ENCODE measurements around the gene FOXR2.

Gene FOXR2

DNA sequence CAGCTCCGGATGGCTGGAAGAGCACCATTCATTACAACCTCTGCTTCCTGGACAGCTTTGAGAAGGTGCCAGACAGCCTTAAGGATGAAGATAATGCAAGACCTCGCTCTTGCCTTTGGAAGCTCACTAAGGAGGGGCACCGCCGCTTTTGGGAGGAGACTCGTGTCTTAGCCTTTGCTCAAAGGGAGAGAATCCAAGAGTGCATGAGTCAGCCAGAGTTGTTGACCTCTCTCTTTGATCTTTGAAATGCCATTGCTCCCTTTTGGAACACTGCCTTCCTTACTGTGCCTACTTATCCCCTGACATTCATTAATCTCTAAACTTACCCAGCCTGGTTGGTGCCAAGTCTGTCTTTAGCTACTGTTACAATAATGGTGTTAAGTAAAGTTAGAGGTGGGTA lies 1.2 kb downstream of the FOXR2 start:
- TF ChIP-seq, protein P1, sequence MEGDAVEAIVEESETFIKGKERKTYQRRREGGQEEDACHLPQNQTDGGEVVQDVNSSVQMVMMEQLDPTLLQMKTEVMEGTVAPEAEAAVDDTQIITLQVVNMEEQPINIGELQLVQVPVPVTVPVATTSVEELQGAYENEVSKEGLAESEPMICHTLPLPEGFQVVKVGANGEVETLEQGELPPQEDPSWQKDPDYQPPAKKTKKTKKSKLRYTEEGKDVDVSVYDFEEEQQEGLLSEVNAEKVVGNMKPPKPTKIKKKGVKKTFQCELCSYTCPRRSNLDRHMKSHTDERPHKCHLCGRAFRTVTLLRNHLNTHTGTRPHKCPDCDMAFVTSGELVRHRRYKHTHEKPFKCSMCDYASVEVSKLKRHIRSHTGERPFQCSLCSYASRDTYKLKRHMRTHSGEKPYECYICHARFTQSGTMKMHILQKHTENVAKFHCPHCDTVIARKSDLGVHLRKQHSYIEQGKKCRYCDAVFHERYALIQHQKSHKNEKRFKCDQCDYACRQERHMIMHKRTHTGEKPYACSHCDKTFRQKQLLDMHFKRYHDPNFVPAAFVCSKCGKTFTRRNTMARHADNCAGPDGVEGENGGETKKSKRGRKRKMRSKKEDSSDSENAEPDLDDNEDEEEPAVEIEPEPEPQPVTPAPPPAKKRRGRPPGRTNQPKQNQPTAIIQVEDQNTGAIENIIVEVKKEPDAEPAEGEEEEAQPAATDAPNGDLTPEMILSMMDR (IDR thresholded peaks at IDR 0.05; ENCODE audit: low read depth, low read length) = no peak
- no peak for DNase-seq (ENCODE audit: extremely low read depth, low read depth)

DNA sequence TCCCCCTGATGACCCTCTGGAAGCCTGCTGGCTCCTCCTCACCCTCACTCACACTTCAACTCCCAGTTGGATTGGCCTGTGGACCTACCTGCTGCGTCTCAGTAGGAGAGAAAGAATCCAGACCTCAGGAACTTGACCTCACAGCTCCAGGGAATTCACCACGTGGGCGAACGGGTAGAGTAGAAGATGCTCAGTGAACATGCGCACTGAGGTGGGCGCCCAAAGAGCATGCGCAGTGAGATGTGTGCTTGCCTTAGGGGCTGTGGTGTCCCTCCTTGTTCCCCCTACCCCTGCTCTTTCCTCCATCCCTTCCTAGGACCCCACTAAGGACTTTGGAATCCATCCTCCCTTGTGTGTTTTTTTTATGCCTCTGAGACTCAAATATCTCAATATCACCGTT lies 12.9 kb downstream of the FOXR2 start:
- no peak for DNase-seq (ENCODE audit: extremely low read depth, low read depth)
- TF ChIP-seq, protein P1 (IDR thresholded peaks at IDR 0.05; ENCODE audit: low read depth, low read length) = no peak

DNA sequence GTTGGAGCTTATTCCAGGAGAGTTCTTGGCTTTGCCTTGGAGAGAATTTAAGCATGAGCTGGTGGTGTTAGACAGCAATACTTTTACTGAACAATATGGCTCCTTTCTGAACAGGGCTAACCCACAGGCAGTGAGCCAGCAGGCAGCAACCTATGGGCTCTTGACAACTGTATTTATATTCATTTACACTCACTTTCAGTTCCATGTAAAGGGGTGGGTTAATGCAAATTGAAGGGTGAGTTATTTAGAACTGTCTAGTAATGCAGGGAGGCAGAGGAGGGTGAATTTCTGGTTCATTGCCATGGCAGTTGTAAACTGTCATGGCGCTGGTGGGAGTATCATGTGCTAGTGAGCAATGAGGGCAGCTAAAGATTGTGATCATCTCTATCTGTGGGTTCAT lies 15.7 kb downstream of the FOXR2 start:
- no peak for DNase-seq (ENCODE audit: extremely low read depth, low read depth)
- TF ChIP-seq, protein P1 (IDR thresholded peaks at IDR 0.05; ENCODE audit: low read depth, low read length) = no peak

DNA sequence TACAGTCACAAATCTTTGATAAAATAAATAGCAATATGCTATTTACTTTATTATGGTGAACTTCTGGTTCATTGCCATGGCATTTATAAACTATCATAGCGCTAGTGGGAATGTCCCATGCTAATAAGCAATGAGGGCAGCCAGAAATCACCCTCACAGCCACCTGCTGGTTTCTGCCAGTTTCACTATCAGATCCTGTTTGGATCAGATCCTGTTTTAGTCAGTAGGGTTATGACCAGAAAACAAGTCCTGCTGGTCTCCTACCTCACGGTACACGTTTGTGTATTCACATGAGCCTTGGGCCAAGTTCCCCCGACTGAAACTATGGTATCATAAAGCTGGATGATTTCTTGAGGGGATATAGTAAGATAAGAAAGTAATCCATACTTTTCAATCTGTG lies 17.7 kb downstream of the FOXR2 start:
- TF ChIP-seq, protein P1 (IDR thresholded peaks at IDR 0.05; ENCODE audit: low read depth, low read length) = no peak
- DNase-seq (ENCODE audit: extremely low read depth, low read depth) = no peak

DNA sequence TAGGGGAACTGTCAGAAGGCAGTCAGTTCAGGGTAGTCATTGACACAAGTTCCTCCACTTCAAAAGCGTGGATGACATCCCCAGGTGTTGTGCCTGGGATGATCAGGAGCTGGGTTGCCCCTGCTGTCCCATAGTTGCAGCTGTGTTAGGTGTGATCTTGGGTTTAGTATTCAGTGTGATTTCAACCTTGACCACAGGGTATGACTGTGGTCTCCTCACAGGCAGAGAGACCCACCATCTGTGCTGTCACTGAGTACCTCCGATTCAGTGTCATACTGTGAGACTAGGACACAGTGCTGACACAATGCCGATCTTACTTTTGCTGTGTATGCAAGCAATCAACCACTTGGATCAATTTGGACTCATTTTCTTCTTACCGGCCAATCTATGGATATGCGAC lies 25.2 kb downstream of the FOXR2 start:
- no peak for DNase-seq (ENCODE audit: extremely low read depth, low read depth)
- TF ChIP-seq, protein P1 (IDR thresholded peaks at IDR 0.05; ENCODE audit: low read depth, low read length) = no peak

DNA sequence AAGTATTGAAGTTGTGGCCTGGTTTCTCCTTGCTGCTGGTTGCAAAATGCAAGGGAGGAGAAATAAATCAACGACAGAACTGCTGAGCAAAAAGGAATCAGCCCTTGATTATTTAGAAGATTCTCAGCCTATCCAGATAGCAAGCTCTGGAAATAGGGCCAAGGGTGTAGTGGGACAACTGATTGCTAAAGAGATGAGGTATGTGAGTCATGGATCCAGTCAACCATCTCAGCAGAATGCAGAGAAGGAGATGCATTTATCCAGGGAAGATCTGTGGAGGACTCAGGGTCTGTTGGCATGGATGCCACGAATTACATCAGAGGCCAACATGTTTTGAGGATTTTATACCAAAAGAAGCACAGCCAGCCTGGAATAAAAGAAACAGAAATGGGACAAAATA lies 36.7 kb downstream of the FOXR2 start:
- TF ChIP-seq, protein P1 (IDR thresholded peaks at IDR 0.05; ENCODE audit: low read depth, low read length) = no peak
- no peak for DNase-seq (ENCODE audit: extremely low read depth, low read depth)

DNA sequence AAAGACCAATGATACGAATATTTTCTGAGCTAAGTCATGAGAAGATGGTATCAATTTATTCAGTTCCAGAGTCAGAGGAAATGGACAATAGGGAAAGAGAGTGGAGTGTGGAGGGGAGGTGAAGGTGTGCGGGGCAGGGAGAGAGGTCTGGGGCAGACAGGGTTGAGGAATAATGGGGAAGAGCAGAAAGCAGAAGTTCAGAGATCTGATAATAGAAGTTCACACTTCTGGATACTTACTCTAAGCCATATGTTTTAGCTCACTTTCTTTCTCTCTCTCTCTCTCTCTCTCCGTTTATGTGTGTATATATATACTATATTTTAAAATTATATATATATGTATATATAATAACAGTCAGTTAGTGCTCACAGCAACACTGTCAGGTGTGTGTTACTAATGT lies 40.4 kb downstream of the FOXR2 start:
- TF ChIP-seq, protein P1 (IDR thresholded peaks at IDR 0.05; ENCODE audit: low read depth, low read length) = no peak
- DNase-seq (ENCODE audit: extremely low read depth, low read depth) = no peak

Measured in AG09319 (cell line).